ENCODE results near the gene FLT4. TPM values are rescaled to one million over a fixed set of nuclear protein-coding genes. Genes with fewer than 3 reads are reported as not detected.

The FLT4 gene
- total and polyA plus RNA-seq, 4 donors = 2.0 to 19.9 (median 7.6) TPM

DNA sequence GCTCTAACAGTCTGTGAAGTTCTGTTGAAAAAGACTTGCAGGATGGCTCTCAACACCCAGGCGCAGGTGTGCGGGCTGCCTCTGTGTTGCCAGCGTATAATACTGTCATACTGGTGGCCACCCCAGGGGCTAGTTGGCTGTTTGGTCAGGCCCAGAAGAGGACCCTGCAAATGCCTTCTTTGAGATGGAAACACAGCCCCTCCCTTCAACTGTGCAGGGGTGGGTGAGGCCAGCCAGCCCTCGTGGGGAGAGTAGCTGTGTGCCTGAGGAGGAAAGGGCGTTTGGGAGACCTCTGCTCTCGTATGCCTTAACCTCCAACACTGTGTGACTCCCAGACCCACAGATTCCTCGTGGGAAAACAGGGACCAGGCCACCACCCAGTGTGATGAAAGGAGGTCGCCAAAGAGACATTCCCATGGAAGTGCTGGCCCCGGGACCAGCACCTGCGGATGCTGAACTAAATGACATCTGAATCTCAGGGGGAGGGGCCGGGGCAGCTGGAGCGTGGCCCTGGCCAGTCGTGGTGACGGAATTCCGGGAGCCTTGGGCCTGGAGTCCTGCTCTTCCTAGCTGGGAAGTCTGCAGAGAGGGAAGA, 46.8 kb downstream of the FLT4 start:
- no peaks in the 10 kb centered on the region for H3K27me3 ChIP-seq (ENCODE audit: control insufficient read depth in 4 of 4, insufficient read depth in 4 of 4, low read length in 3 of 4)
- 68% methylated on average over 15 of the region's 15 CpGs for WGBS
- no peak for DNase-seq (ENCODE audit: low spot score)

DNA sequence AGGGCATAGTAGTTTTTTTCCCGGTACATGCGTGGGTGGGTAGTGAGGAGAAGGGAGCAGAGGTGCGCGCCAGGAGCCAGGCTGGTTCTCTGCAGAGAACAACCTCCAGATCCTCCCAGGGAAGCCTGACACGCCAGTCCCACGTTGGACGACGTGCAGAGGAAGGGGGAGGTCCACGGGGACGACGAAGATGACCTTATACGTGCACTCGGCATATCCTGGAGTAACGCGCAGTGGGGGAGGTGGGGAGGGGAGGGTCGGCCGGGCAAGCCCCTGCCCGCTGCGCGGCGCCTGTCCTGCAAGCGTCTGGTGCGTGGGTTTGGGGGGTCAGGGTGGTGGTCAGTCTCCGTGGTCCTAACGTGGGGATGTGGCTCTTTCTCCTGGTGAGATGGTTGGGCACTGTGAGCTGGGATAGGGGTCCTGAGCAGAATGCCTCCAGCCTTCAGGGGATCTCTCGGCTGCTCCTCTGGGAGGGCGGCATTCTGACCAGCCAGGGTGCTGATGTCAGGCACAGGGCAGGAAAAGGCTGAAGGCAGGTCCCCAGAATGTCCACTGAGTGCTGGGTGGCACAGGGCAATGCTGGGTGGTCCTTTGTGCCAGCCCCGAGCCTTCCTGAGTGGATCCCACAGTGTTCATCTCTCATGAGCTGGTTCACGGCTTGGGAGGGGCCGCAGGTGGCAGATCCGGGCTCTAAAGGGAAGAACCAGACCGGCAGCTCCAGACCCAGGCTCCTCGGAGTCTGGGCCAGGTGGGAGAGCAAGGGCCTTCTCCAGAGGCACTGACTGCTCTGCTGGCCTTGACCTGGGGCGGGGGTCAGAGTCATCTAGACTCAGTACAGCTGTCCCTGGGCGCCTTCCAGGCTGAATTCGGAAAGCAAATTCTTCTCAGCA, 47.6 kb downstream of the FLT4 start:
- H3K4me3 ChIP-seq (ENCODE audit: low read depth in 1 of 3, low read length in 3 of 3) = no peak overlapping the region
- no peak overlapping the region for H3K27ac ChIP-seq (ENCODE audit: low read depth in 1 of 2, low read length in 2 of 2)
- DNase-seq (ENCODE audit: low spot score) = no peak
- TF ChIP-seq RAD21 (IDR thresholded peaks at IDR 0.05) (no peak), GABPA (IDR thresholded peaks at IDR 0.05 in 1 of 2, conservative IDR thresholded peaks at IDR 0.05 in 1 of 2) (no peak), EGR1 (IDR thresholded peaks at IDR 0.05; ENCODE audit: low read depth in 2 of 2) (no peak), JUND (IDR thresholded peaks at IDR 0.05) (no peak), HNF4G (IDR thresholded peaks at IDR 0.05) (no peak), FOXA2 (IDR thresholded peaks at IDR 0.05) (no peak), SP1 (IDR thresholded peaks at IDR 0.05) (no peak), FOXA1 (IDR thresholded peaks at IDR 0.05) (no peak), RXRA (IDR thresholded peaks at IDR 0.05) (no peak), HNF4A (conservative IDR thresholded peaks at IDR 0.05) (no peak), REST (IDR thresholded peaks at IDR 0.05) (no peak)
- TF ChIP-seq, protein P1, sequence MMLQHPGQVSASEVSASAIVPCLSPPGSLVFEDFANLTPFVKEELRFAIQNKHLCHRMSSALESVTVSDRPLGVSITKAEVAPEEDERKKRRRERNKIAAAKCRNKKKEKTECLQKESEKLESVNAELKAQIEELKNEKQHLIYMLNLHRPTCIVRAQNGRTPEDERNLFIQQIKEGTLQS (IDR thresholded peaks at IDR 0.05) = no peak
- TF ChIP-seq, protein P2, sequence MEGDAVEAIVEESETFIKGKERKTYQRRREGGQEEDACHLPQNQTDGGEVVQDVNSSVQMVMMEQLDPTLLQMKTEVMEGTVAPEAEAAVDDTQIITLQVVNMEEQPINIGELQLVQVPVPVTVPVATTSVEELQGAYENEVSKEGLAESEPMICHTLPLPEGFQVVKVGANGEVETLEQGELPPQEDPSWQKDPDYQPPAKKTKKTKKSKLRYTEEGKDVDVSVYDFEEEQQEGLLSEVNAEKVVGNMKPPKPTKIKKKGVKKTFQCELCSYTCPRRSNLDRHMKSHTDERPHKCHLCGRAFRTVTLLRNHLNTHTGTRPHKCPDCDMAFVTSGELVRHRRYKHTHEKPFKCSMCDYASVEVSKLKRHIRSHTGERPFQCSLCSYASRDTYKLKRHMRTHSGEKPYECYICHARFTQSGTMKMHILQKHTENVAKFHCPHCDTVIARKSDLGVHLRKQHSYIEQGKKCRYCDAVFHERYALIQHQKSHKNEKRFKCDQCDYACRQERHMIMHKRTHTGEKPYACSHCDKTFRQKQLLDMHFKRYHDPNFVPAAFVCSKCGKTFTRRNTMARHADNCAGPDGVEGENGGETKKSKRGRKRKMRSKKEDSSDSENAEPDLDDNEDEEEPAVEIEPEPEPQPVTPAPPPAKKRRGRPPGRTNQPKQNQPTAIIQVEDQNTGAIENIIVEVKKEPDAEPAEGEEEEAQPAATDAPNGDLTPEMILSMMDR (IDR thresholded peaks at IDR 0.05; ENCODE audit: low read depth, low read length, missing input control) = no peak
- no peaks in the 10 kb centered on the region for H3K9me3 ChIP-seq (ENCODE audit: control insufficient read depth in 4 of 4, low read length in 3 of 4)
- peaks cover 0 to under 1% (median 0%) of the 10 kb centered on the region in 4 donors for H3K4me1 ChIP-seq (ENCODE audit: control insufficient read depth in 4 of 4, insufficient read depth in 4 of 4, low read length in 3 of 4)
- WGBS = 85% methylated on average over 36 of the region's 36 CpGs
- H3K9ac ChIP-seq (ENCODE audit: low read depth in 1 of 2, low read length in 2 of 2) = no peak overlapping the region
- no peaks in the 10 kb centered on the region for H3K36me3 ChIP-seq (ENCODE audit: control insufficient read depth in 4 of 4, insufficient read depth in 3 of 4, low read depth in 1 of 4, low read length in 3 of 4)
- no peaks in the 10 kb centered on the region for H3K27me3 ChIP-seq (ENCODE audit: control insufficient read depth in 4 of 4, insufficient read depth in 4 of 4, low read length in 3 of 4)

More for the DNA sequence above, 46.8 kb downstream of the FLT4 start:
- TF ChIP-seq EGR1 (IDR thresholded peaks at IDR 0.05; ENCODE audit: low read depth in 2 of 2) (no peak), GABPA (IDR thresholded peaks at IDR 0.05 in 1 of 2, conservative IDR thresholded peaks at IDR 0.05 in 1 of 2) (no peak), SP1 (IDR thresholded peaks at IDR 0.05) (no peak), MAX (IDR thresholded peaks at IDR 0.05) (no peak), HNF4A (conservative IDR thresholded peaks at IDR 0.05) (no peak)
- TF ChIP-seq, protein P2 (IDR thresholded peaks at IDR 0.05; ENCODE audit: low read depth, low read length, missing input control) = no peak
- Histone ChIP-seq H3K36me3 (ENCODE audit: control insufficient read depth in 4 of 4, insufficient read depth in 3 of 4, low read depth in 1 of 4, low read length in 3 of 4) (no peaks in the 10 kb centered on the region), H3K9me3 (ENCODE audit: control insufficient read depth in 4 of 4, low read length in 3 of 4) (no peaks in the 10 kb centered on the region), H3K4me3 (ENCODE audit: low read depth in 1 of 3, low read length in 3 of 3) (no peak overlapping the region), H3K4me1 (ENCODE audit: control insufficient read depth in 4 of 4, insufficient read depth in 4 of 4, low read length in 3 of 4) (no peaks in the 10 kb centered on the region), H3K27ac (ENCODE audit: low read depth in 1 of 2, low read length in 2 of 2) (no peak overlapping the region), H3K9ac (ENCODE audit: low read depth in 1 of 2, low read length in 2 of 2) (no peak overlapping the region)

All from liver (tissue), 9 donors.